ENCODE data around the gene P2RX3.
A peak's percentile ranks its signal among the peaks of the same experiment; 100 is the strongest.

The P2RX3 gene

GRCh38 chr11:57353446-57353845 is 15.3 kb downstream of the P2RX3 start:
- no peak for DNase-seq (ENCODE audit: low spot score)
- CTCF ChIA-PET = no interaction called here
- no peak for TF ChIP-seq CTCF (conservative IDR thresholded peaks at IDR 0.05; ENCODE audit: low read depth)
- POLR2A ChIA-PET (ENCODE audit: low non-redundant PET) = no interaction called here
- H3K27ac ChIP-seq = no peak overlapping the region

GRCh38 chr11:57353852-57354251 is 15.7 kb downstream of the P2RX3 start:
- TF ChIP-seq CTCF (conservative IDR thresholded peaks at IDR 0.05; ENCODE audit: low read depth) = no peak
- ChIA-PET POLR2A (ENCODE audit: low non-redundant PET) (no interaction called here), CTCF (no interaction called here)
- H3K27ac ChIP-seq = no peak overlapping the region
- no peak for DNase-seq (ENCODE audit: low spot score)

- TF ChIP-seq CTCF (conservative IDR thresholded peaks at IDR 0.05; ENCODE audit: low read depth) = no peak
- ChIA-PET POLR2A (ENCODE audit: low non-redundant PET) (no interaction called here), CTCF (interaction anchor here (0.6 kb wide), 1 partner anchor 122 kb away, joined by 4 read pairs; no protein-coding TSS in a partner anchor)
- no peak for DNase-seq (ENCODE audit: low spot score)
- H3K27ac ChIP-seq = no peak overlapping the region
Observed at GRCh38 chr11:57354699-57355098, 16.5 kb downstream of the P2RX3 start.

GRCh38 chr11:57356268-57356667 is 18.1 kb downstream of the P2RX3 start:
- H3K27ac ChIP-seq = no peak overlapping the region
- ChIA-PET POLR2A (ENCODE audit: low non-redundant PET) (no interaction called here), CTCF (no interaction called here)
- no peak for DNase-seq (ENCODE audit: low spot score)
- no peak for TF ChIP-seq CTCF (conservative IDR thresholded peaks at IDR 0.05; ENCODE audit: low read depth)

- CTCF ChIA-PET = interaction anchor here (1.2 kb wide), 1 partner anchor 101 kb away, joined by 5 read pairs; no protein-coding TSS in a partner anchor
- no peak overlapping the region for H3K27ac ChIP-seq
- no peak for DNase-seq (ENCODE audit: low spot score)
- TF ChIP-seq CTCF (conservative IDR thresholded peaks at IDR 0.05; ENCODE audit: low read depth) = no peak
- POLR2A ChIA-PET (ENCODE audit: low non-redundant PET) = no interaction called here
Observed at GRCh38 chr11:57357310-57357709, 19.2 kb downstream of the P2RX3 start.

- ChIA-PET POLR2A (ENCODE audit: low non-redundant PET) (no interaction called here), CTCF (interaction anchor here (1.2 kb wide), 1 partner anchor 100 kb away, joined by 5 read pairs; no protein-coding TSS in a partner anchor)
- no peak for TF ChIP-seq CTCF (conservative IDR thresholded peaks at IDR 0.05; ENCODE audit: low read depth)
- H3K27ac ChIP-seq = no peak overlapping the region
- DNase-seq (ENCODE audit: low spot score) = no peak
Observed at GRCh38 chr11:57357856-57358255, 19.7 kb downstream of the P2RX3 start.

GRCh38 chr11:57358543-57358961 is 20.4 kb downstream of the P2RX3 start:
- POLR2A ChIA-PET (ENCODE audit: low non-redundant PET) = no interaction called here
- peak; percentile 35 for DNase-seq (ENCODE audit: low spot score)
- H3K27ac ChIP-seq = no peak overlapping the region
- CTCF ChIA-PET = interaction anchor here (0.6 kb wide), 1 partner anchor 26 kb away, joined by 3 read pairs; no protein-coding TSS in a partner anchor
- TF ChIP-seq CTCF (conservative IDR thresholded peaks at IDR 0.05; ENCODE audit: low read depth) = no peak
